Urinary bladder (tissue), 4 donors: ENCODE data around the gene NYAP1. TPM values are rescaled to one million over a fixed set of nuclear protein-coding genes. Genes with fewer than 3 reads are reported as not detected.
"Not testable (repeated sequence)": the region's sequence is repeated elsewhere in the genome, so short reads cannot be mapped to it uniquely, and the experiment has no call there.

Source experiments
- DNase-seq: peaks from one replicate; pipeline ENCODE4 v3.0.0-alpha.2; 2015; ENCODE audit errors: extremely low spot score
- H3K27ac ChIP-seq: one replicate; pipeline ENCODE4 v1.5.1; 2013; ENCODE audit warnings: low read depth, mild to moderate bottlenecking, moderate library complexity
- H3K36me3 ChIP-seq: one replicate; pipeline ENCODE4 v1.6.1; 2013; ENCODE audit warnings: mild to moderate bottlenecking, moderate library complexity; ENCODE audit not compliant: insufficient read depth
- H3K4me1 ChIP-seq: one replicate; pipeline ENCODE4 v1.6.1; 2013; ENCODE audit warnings: mild to moderate bottlenecking, moderate library complexity; ENCODE audit not compliant: insufficient read depth
- H3K4me3 ChIP-seq: one replicate; pipeline ENCODE4 v1.5.1; 2013; ENCODE audit warnings: low read depth, low read length
- WGBS: extraction: QIAGEN DNeasy Blood & Tissue Kit; methylation state at CpG from one replicate; pipeline ENCODE4 v1.1.7; 2013; 5-methylcytosine and 5-hydroxymethylcytosine counted together
- polyA plus RNA-seq: library from polyadenylated mRNA; stranded (reverse); fragments of 200-250 nt; gene quantifications from one replicate; pipeline ENCODE4 v1.2.3, GENCODE V29; 2013
- small RNA-seq: library from RNA; depleted of rRNA; stranded (forward); fragments of <200 nt; gene quantifications from one replicate; pipeline ENCODE3, GENCODE V24; 2014
- total RNA-seq: library from RNA; depleted of rRNA; stranded (reverse); fragments of >200 nt; gene quantifications from one replicate; pipeline ENCODE4 v1.2.3, GENCODE V29; 2014
- donor health status: healthy with polysubstance abuse.
- donor health status: healthy.

Gene NYAP1
- total and polyA plus RNA-seq, 2 donors: 1.5 to 1.6 TPM

GRCh38 chr7:100540073-100540723 lies 56.5 kb downstream of the NYAP1 start:
- DNase-seq: no peak
- Histone ChIP-seq H3K27ac (no peak overlapping the region), H3K4me1 (peaks cover 4% of the 10 kb centered on the region), H3K36me3 (no peaks in the 10 kb centered on the region), H3K4me3 (peak overlapping the region; percentile 92)
- 45% methylated on average over 6 of the region's 6 CpGs for WGBS

GRCh38 chr7:100541309-100541708 lies 57.6 kb downstream of the NYAP1 start:
- not testable (repeated sequence) for H3K4me1 ChIP-seq, H3K27ac ChIP-seq, H3K36me3 ChIP-seq, DNase-seq, H3K4me3 ChIP-seq
- WGBS: 90% methylated on average over 7 of the region's 7 CpGs

DNA sequence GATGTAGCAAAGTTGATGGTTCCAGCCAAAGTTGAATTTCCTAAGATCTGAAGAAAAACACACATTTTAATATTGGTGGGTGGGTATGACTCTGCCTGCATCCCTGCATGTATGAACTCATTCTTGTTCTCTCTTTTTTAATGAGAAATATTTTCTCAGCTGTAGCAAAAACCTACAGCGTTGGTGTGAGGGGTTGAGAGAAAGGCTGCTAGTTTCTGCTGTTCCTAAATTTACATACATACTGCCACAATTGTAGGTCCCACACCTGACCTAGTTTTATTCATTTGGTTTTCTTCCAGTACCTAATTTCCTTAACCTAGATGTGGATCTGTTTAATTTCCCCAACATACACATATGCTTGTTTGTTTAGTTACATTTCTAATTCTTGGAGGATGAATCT lies 59.9 kb downstream of the NYAP1 start:
- 55% methylated on average over 1 of the region's 1 CpG for WGBS
- Histone ChIP-seq H3K27ac (no peak overlapping the region), H3K4me1 (peaks cover 7% of the 10 kb centered on the region), H3K36me3 (no peaks in the 10 kb centered on the region), H3K4me3 (no peak overlapping the region)
- DNase-seq: no peak

DNA sequence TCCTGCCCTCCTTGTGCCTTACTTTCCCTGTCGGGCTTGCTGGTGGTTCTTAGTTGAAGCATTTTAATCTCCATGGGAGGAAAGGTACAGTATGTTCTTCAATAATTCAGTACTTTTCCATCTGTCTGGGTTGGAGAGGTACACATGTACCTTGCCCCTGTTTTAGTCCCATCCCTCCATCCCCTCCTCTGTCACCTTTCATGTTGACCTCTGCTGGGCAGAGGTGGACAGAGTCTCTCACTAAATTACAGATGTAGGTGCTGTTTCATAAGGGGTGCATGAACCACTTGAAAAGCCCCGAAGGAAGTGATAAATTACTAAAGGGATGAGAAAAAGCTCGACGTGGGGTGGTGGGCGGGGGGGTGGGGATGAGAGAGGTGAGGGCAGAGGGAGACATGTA lies 60.7 kb downstream of the NYAP1 start:
- no peak for DNase-seq
- 45% methylated on average over 5 of the region's 5 CpGs for WGBS
- Histone ChIP-seq H3K27ac (peak overlapping the region; percentile 75), H3K4me1 (peaks cover 7% of the 10 kb centered on the region), H3K36me3 (no peaks in the 10 kb centered on the region), H3K4me3 (no peak overlapping the region)

Small RNAs within 50 kb of the gene (small RNA-seq; reads per million reads assigned to genes)
- not detected for gene RN7SL416P

Other genes starting within 250 kb of the NYAP1 start
- gene SPDYE3, start 176.2 kb upstream of the NYAP1 start, total RNA-seq: not detected
- 0.10 TPM for gene SPDYE3, start 176.2 kb upstream of the NYAP1 start, polyA plus RNA-seq
- 16.3 TPM for gene PILRB, start 125.8 kb upstream of the NYAP1 start, total RNA-seq
- 34.4 TPM for gene PILRB, start 125.8 kb upstream of the NYAP1 start, polyA plus RNA-seq
- gene PILRA, start 110.4 kb upstream of the NYAP1 start, total RNA-seq: 2.2 TPM
- gene PILRA, start 110.4 kb upstream of the NYAP1 start, polyA plus RNA-seq: 27.8 TPM
- gene ZCWPW1, start 55.2 kb upstream of the NYAP1 start, total RNA-seq: 4.2 TPM
- gene ZCWPW1, start 55.2 kb upstream of the NYAP1 start, polyA plus RNA-seq: 8.7 TPM
- gene MEPCE, start 54.1 kb upstream of the NYAP1 start, total RNA-seq: 22.6 TPM
- gene MEPCE, start 54.1 kb upstream of the NYAP1 start, polyA plus RNA-seq: 40.4 TPM
- 5.1 TPM for gene PPP1R35, start 47.4 kb upstream of the NYAP1 start, total RNA-seq
- 33.6 TPM for gene PPP1R35, start 47.4 kb upstream of the NYAP1 start, polyA plus RNA-seq
- not detected for gene SPACDR, start 19.7 kb upstream of the NYAP1 start, total RNA-seq
- gene SPACDR, start 19.7 kb upstream of the NYAP1 start, polyA plus RNA-seq: 0.62 TPM
- gene TSC22D4, start 4.7 kb upstream of the NYAP1 start, total RNA-seq: 16.6 TPM
- 49.6 TPM for gene TSC22D4, start 4.7 kb upstream of the NYAP1 start, polyA plus RNA-seq
- 9.9 TPM for gene AGFG2, start 55.3 kb downstream of the NYAP1 start, total RNA-seq
- 36.6 TPM for gene AGFG2, start 55.3 kb downstream of the NYAP1 start, polyA plus RNA-seq
- gene SAP25, start 90.0 kb downstream of the NYAP1 start, total RNA-seq: not detected
- gene SAP25, start 90.0 kb downstream of the NYAP1 start, polyA plus RNA-seq: 2.5 TPM
- 13.7 TPM for gene LRCH4, start 102.2 kb downstream of the NYAP1 start, total RNA-seq
- gene LRCH4, start 102.2 kb downstream of the NYAP1 start, polyA plus RNA-seq: 33.0 TPM
- 1.6 TPM for gene FBXO24, start 102.4 kb downstream of the NYAP1 start, total RNA-seq
- gene FBXO24, start 102.4 kb downstream of the NYAP1 start, polyA plus RNA-seq: 0.57 TPM
- 124 TPM for gene PCOLCE, start 118.4 kb downstream of the NYAP1 start, total RNA-seq
- 89.5 TPM for gene PCOLCE, start 118.4 kb downstream of the NYAP1 start, polyA plus RNA-seq
- gene MOSPD3, start 128.6 kb downstream of the NYAP1 start, total RNA-seq: 5.3 TPM
- 30.4 TPM for gene MOSPD3, start 128.6 kb downstream of the NYAP1 start, polyA plus RNA-seq
- gene TFR2, start 157.6 kb downstream of the NYAP1 start, total RNA-seq: 0.69 TPM
- 0.81 TPM for gene TFR2, start 157.6 kb downstream of the NYAP1 start, polyA plus RNA-seq
- 0.69 TPM for gene ACTL6B, start 172.5 kb downstream of the NYAP1 start, total RNA-seq
- gene ACTL6B, start 172.5 kb downstream of the NYAP1 start, polyA plus RNA-seq: 0.19 TPM
- 51.2 TPM for gene GNB2, start 189.8 kb downstream of the NYAP1 start, total RNA-seq
- gene GNB2, start 189.8 kb downstream of the NYAP1 start, polyA plus RNA-seq: 279 TPM
- 17.1 TPM for gene GIGYF1, start 210.3 kb downstream of the NYAP1 start, total RNA-seq
- gene GIGYF1, start 210.3 kb downstream of the NYAP1 start, polyA plus RNA-seq: 27.2 TPM
- gene POP7, start 222.2 kb downstream of the NYAP1 start, total RNA-seq: 18.6 TPM
- 39.1 TPM for gene POP7, start 222.2 kb downstream of the NYAP1 start, polyA plus RNA-seq
- gene EPO, start 236.5 kb downstream of the NYAP1 start, total RNA-seq: not detected
- gene EPO, start 236.5 kb downstream of the NYAP1 start, polyA plus RNA-seq: not detected
- not detected for gene ZAN, start 249.7 kb downstream of the NYAP1 start, total RNA-seq
- not detected for gene ZAN, start 249.7 kb downstream of the NYAP1 start, polyA plus RNA-seq